ENCODE data around the gene DLX1. TPM values are rescaled to one million over a fixed set of nuclear protein-coding genes. Genes with fewer than 3 reads are reported as not detected.
"Not testable (repeated sequence)": the region's sequence is repeated elsewhere in the genome, so short reads cannot be mapped to it uniquely, and the experiment has no call there.

DLX1 gene
- total RNA-seq, 4 donors from 2014 or later, result 0.19 to 1.6 (median 0.44) TPM; not detected in 1

DNA sequence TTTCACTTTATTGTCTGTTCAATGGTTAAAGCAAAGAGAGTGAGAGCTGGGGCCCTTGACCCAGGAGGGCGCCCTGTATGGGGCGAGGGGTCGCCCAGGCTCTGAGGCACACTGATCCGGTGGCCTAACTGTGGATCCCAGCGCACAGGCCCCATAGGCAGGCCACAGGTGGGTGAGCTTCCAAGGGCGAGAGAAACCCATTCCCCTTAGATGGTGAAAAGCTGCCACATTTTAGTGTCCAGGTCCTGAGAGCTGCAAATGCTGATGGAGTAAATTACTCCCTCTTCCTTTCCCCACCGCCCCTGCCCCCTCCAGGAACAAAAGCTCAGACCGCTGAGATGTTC, 23.3 kb downstream of the DLX1 start:
- H3K9me3 ChIP-seq, result no peaks in the 10 kb centered on the region
- DNase-seq (ENCODE audit: low spot score in 2 of 2), result no peak
- H3K27ac ChIP-seq, result no peak overlapping the region
- peaks cover 16% of the 10 kb centered on the region for H3K4me1 ChIP-seq
- H3K27me3 ChIP-seq, result peaks cover 70% of the 10 kb centered on the region
- 75% methylated on average over 5 of the region's 8 CpGs for WGBS
- no peaks in the 10 kb centered on the region for H3K36me3 ChIP-seq
- H3K4me3 ChIP-seq, result no peak overlapping the region
- TF ChIP-seq, protein P1, sequence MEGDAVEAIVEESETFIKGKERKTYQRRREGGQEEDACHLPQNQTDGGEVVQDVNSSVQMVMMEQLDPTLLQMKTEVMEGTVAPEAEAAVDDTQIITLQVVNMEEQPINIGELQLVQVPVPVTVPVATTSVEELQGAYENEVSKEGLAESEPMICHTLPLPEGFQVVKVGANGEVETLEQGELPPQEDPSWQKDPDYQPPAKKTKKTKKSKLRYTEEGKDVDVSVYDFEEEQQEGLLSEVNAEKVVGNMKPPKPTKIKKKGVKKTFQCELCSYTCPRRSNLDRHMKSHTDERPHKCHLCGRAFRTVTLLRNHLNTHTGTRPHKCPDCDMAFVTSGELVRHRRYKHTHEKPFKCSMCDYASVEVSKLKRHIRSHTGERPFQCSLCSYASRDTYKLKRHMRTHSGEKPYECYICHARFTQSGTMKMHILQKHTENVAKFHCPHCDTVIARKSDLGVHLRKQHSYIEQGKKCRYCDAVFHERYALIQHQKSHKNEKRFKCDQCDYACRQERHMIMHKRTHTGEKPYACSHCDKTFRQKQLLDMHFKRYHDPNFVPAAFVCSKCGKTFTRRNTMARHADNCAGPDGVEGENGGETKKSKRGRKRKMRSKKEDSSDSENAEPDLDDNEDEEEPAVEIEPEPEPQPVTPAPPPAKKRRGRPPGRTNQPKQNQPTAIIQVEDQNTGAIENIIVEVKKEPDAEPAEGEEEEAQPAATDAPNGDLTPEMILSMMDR (IDR thresholded peaks at IDR 0.05), result no peak
- TF ChIP-seq POLR2AphosphoS5 (IDR thresholded peaks at IDR 0.05), result no peak
- TF ChIP-seq POLR2A (IDR thresholded peaks at IDR 0.05), result no peak
- TF ChIP-seq EP300 (IDR thresholded peaks at IDR 0.05), result no peak

DNA sequence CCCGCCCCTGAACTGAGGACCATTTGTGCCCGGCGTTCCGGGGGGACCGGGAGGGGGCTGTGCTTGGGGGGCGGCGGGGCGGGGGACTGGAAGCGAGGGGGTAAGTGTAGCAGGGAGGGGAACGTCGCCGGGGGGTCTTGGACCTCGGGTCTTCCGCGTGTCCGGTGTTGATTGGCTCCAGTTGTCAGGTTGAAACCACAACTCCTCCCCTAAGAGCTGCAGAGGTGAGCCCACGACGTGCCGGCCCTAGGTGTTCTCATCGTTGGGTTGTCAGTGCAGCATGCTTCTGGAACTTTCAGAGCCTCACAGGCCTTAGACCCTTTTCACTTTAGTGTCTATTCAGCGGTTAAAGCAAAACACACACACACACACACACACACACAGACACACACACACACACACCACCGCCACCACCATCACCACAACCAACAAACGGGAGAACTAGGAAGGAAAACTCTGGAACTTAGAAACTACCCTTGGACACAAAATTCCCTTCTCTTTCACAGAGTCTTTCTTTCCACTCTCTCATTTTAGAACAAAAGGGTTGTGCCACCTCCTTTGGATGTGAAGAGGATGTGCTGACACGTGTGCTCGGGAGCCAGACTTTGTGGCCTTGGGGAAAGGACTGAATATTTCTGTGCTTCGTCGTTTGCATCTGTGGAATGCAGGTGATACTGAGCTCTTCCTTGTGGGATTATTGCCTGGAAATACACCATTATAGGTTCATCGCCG, 24.1 kb downstream of the DLX1 start:
- H3K36me3 ChIP-seq, result no peaks in the 10 kb centered on the region
- DNase-seq (ENCODE audit: low spot score in 2 of 2), result no peak
- no peak overlapping the region for H3K4me3 ChIP-seq
- H3K27ac ChIP-seq, result no peak overlapping the region
- WGBS, result 64% methylated on average over 28 of the region's 29 CpGs
- peaks cover 68% of the 10 kb centered on the region for H3K27me3 ChIP-seq
- peaks cover 12% of the 10 kb centered on the region for H3K4me1 ChIP-seq
- TF ChIP-seq POLR2A (IDR thresholded peaks at IDR 0.05), result no peak
- TF ChIP-seq EP300 (IDR thresholded peaks at IDR 0.05), result no peak
- TF ChIP-seq, protein P1 (IDR thresholded peaks at IDR 0.05), result no peak
- TF ChIP-seq POLR2AphosphoS5 (IDR thresholded peaks at IDR 0.05), result no peak
- H3K9me3 ChIP-seq, result no peaks in the 10 kb centered on the region

DNA sequence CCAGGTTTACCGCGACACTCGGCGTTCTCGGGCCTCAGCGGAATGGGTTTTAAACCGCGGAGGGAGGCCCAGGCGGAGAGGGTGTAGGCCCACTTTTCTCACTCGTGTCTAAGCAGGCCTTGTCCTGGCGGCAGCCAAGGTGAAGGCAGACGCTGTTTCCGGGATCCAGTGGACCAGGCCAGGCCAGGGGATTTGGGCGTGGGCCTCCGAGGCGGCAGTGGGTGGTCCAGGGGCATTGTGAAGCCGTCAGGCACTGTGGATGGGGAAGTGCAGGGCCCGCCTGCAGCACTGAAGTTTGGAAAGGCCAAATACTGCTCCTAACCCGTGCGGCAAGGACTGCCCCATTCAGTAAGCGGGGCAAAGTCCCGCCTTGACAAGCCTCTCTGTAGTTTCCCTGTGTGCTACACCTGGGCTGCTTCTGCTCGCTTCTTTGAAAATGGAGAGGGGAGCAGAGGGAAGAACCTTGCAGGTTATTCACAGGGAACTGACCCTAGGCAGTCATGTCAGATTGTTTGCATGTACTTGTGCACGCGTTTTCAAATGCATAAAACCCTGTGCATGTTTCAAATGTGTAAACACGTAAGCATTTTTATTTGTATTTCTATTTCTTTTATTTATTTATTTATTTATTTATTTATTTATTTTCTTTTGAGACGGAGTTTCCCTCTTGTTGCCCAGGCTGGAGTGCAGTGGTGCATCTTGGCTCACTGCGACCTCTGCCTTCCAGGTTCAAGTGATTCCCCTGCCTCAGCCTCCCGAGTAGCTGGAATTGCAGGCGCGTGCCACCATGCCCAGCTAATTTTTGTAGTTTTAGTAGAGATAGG, 24.9 kb downstream of the DLX1 start:
- 59% methylated on average over 27 of the region's 31 CpGs for WGBS
- DNase-seq (ENCODE audit: low spot score in 2 of 2), result no peak
- Histone ChIP-seq H3K36me3 (no peaks in the 10 kb centered on the region), H3K4me3 (no peak overlapping the region), H3K27ac (no peak overlapping the region), H3K4me1 (peaks cover 12% of the 10 kb centered on the region), H3K9me3 (no peaks in the 10 kb centered on the region), H3K27me3 (peaks cover 60% of the 10 kb centered on the region)
- TF ChIP-seq POLR2AphosphoS5 (IDR thresholded peaks at IDR 0.05), result no peak
- no peak for TF ChIP-seq EP300 (IDR thresholded peaks at IDR 0.05)
- TF ChIP-seq POLR2A (IDR thresholded peaks at IDR 0.05), result no peak
- TF ChIP-seq, protein P1 (IDR thresholded peaks at IDR 0.05), result no peak

DNA sequence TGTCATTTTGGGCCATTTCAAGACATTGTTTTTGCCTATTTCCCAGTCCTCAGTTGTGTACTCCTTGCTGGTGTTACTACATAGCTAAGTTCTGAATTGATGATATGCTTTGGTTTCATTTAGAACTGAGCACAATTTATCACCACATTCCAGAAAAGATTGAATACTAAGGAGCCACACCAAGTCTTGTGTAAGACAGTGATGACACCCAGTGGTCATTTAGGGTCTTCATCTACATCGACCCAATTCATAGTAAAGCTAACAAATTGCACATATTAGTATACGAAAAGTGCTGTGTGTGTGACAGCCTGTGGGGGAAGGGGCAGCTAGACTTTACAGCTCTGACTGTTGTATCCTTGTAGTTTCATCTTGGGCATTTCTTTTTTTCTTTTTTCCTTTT, 28.3 kb downstream of the DLX1 start:
- peaks cover 26% of the 10 kb centered on the region for H3K27me3 ChIP-seq
- DNase-seq (ENCODE audit: low spot score in 2 of 2), result no peak
- H3K4me1 ChIP-seq, result no peaks in the 10 kb centered on the region
- H3K27ac ChIP-seq, result no peak overlapping the region
- WGBS, result 48% methylated on average over 2 of the region's 2 CpGs
- no peak overlapping the region for H3K4me3 ChIP-seq
- H3K36me3 ChIP-seq, result no peaks in the 10 kb centered on the region
- H3K9me3 ChIP-seq, result no peaks in the 10 kb centered on the region
- TF ChIP-seq, protein P1 (IDR thresholded peaks at IDR 0.05), result no peak
- TF ChIP-seq POLR2AphosphoS5 (IDR thresholded peaks at IDR 0.05), result no peak
- TF ChIP-seq POLR2A (IDR thresholded peaks at IDR 0.05), result no peak
- no peak for TF ChIP-seq EP300 (IDR thresholded peaks at IDR 0.05)

DNA sequence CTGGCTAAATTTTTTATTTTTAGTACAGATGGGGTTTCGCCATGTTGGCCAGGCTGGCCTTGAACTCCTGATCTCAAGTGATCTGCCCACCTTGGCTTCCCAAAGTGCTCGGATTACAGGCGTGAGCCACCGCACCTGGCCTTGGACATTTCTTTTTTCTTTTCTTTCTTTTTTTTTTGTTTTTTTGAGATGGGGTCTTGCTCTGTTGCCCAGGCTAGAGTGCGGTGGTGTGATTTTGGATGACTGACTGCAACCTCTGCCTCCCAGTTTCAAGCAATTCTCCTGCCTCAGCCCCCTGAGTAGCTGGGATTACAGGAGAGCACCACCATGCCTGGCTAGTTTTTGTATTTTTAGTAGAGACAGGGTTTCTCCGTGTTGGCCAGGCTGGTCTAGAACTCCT, 28.9 kb downstream of the DLX1 start:
- H3K27me3 ChIP-seq, result peaks cover 20% of the 10 kb centered on the region
- not testable (repeated sequence) for H3K4me1 ChIP-seq; H3K36me3 ChIP-seq; H3K27ac ChIP-seq; DNase-seq (ENCODE audit: low spot score in 2 of 2); H3K9me3 ChIP-seq; H3K4me3 ChIP-seq
- 92% methylated on average over 6 of the region's 6 CpGs for WGBS
